HepG2 (cell line): Measurements from ENCODE around the gene GAPDH. TPM values are rescaled to one million over a fixed set of nuclear protein-coding genes. Genes with fewer than 3 reads are reported as not detected.

Experiments
- ELF1 ChIP-seq: sonication (generic); formaldehyde crosslinking; IDR thresholded peaks from 2 replicates; pipeline ENCODE4 v1.4.0; 2020; ENCODE audit warnings: missing genetic modification reagents
- EZH2 ChIP-seq: conservative IDR thresholded peaks from 2 replicates; pipeline ENCODE4 v1.6.1; 2012; ENCODE audit warnings: mild to moderate bottlenecking, low read depth, low read length, moderate library complexity
- GABPA ChIP-seq, 2 experiments: IDR thresholded peaks; 2 replicates each; pipeline ENCODE4 v1.6.1; 2011 to 2016; ENCODE audit warnings: low read depth in 2 of 2, low read length in 1 of 2, missing biosample characterization in 1 of 2, missing genetic modification characterization in 1 of 2
- GABPB1 ChIP-seq: IDR thresholded peaks from 2 replicates; pipeline ENCODE4 v1.6.1; 2016; ENCODE audit warnings: mild to moderate bottlenecking, missing genetic modification reagents, moderate library complexity, missing compliant biosample characterization
- HES4 ChIP-seq: sonication (generic); formaldehyde crosslinking; IDR thresholded peaks from 2 replicates; pipeline ENCODE4 v1.9.0; 2021; ENCODE audit warnings: mild to moderate bottlenecking, missing genetic modification reagents, borderline replicate concordance
- HNRNPH1 ChIP-seq: fragments of 200-400 bp; formaldehyde crosslinking; optimal IDR thresholded peaks from 2 replicates; pipeline ENCODE3; 2017; ENCODE audit warnings: mild to moderate bottlenecking, low read depth, low read length
- HNRNPLL ChIP-seq: fragments of 200-400 bp; formaldehyde crosslinking; IDR thresholded peaks from 2 replicates; pipeline ENCODE4 v1.6.1; 2017; ENCODE audit warnings: mild to moderate bottlenecking, low read depth, low read length; ENCODE audit not compliant: poor library complexity, severe bottlenecking
- KDM5B ChIP-seq: sonication (generic); formaldehyde crosslinking; IDR thresholded peaks from 2 replicates; pipeline ENCODE4 v1.4.0; 2020; ENCODE audit warnings: missing genetic modification reagents, mild to moderate bottlenecking, borderline replicate concordance
- MED13 ChIP-seq: sonication (generic); formaldehyde crosslinking; IDR thresholded peaks from 2 replicates; pipeline ENCODE4 v1.5.0; 2020; ENCODE audit warnings: missing genetic modification reagents
- NR2C2 ChIP-seq: sonication (generic); formaldehyde crosslinking; IDR thresholded peaks from 2 replicates; pipeline ENCODE4 v1.4.0; 2020; ENCODE audit warnings: missing genetic modification reagents, mild to moderate bottlenecking, moderate library complexity, borderline replicate concordance
- PHB2 ChIP-seq: fragments of 450-650 bp; IDR thresholded peaks from 2 replicates; pipeline ENCODE4 v1.6.1; 2018; ENCODE audit not compliant: partially characterized antibody
- SAFB2 ChIP-seq: sonication (generic); formaldehyde crosslinking; IDR thresholded peaks from 2 replicates; pipeline ENCODE4 v1.5.1; 2020; ENCODE audit warnings: missing genetic modification reagents, low read depth, mild to moderate bottlenecking, borderline replicate concordance
- SAP130 ChIP-seq: IDR thresholded peaks from 2 replicates; pipeline ENCODE4 v1.6.1; 2016; ENCODE audit warnings: low read depth
- ZNF317 ChIP-seq: sonication (generic); formaldehyde crosslinking; IDR thresholded peaks from 2 replicates; pipeline ENCODE4 v1.5.0; 2020; ENCODE audit warnings: mild to moderate bottlenecking, missing genetic modification reagents
- ZNF614 ChIP-seq: IDR thresholded peaks from 2 replicates; pipeline ENCODE4 v1.6.1; 2018; ENCODE audit warnings: missing biosample characterization, missing genetic modification reagents, inconsistent platforms, borderline replicate concordance
- ZNF776 ChIP-seq: sonication (generic); formaldehyde crosslinking; IDR thresholded peaks from 2 replicates; pipeline ENCODE4 v1.4.0; 2020; ENCODE audit warnings: mild to moderate bottlenecking, missing genetic modification reagents
- ZNF839 ChIP-seq: sonication (generic); formaldehyde crosslinking; IDR thresholded peaks from 2 replicates; pipeline ENCODE4 v1.4.0; 2020; ENCODE audit warnings: missing genetic modification reagents, mild to moderate bottlenecking, borderline replicate concordance
- ZNF879 ChIP-seq: sonication (generic); formaldehyde crosslinking; IDR thresholded peaks from 2 replicates; pipeline ENCODE4 v1.8.1; 2023; ENCODE audit warnings: missing genetic modification reagents
- ZSCAN30 ChIP-seq: sonication (generic); formaldehyde crosslinking; IDR thresholded peaks from 2 replicates; pipeline ENCODE4 v1.5.0; 2020; ENCODE audit warnings: mild to moderate bottlenecking, missing genetic modification reagents
- polyA plus RNA-seq, 8 experiments: library from polyadenylated mRNA; depleted of rRNA in 3 of 8; stranded (reverse) in 7 of 8; unstranded in 1 of 8; fragments of >200 nt; fragmentation: Illumina TruSeq in 4 of 8; extraction: Trizol in 4 of 8; gene quantifications; 2 replicates each; pipeline versions ENCODE4 v1.2.1 to v1.2.3, GENCODE V29; 2011 to 2016; ENCODE audit warnings: low read depth in 4 of 8, missing spikeins in 1 of 8, mixed read lengths in 1 of 8; ENCODE audit not compliant: insufficient read depth in 1 of 8
- total RNA-seq, 5 experiments: library from RNA; depleted of rRNA; stranded (reverse); fragments of >200 nt; fragmentation: Illumina TruSeq; extraction: Trizol; gene quantifications; 2 replicates each; pipeline ENCODE4 v1.2.3, GENCODE V29; 2016; ENCODE audit warnings: low read depth in 1 of 5
- TF ChIP-seq, protein P1 (sequence below): IDR thresholded peaks from 2 replicates; pipeline ENCODE4 v1.6.1; 2018; ENCODE audit warnings: missing genetic modification reagents, mild to moderate bottlenecking, missing compliant biosample characterization
- TF ChIP-seq, protein P2 (sequence below): sonication (generic); formaldehyde crosslinking; IDR thresholded peaks from 2 replicates; pipeline ENCODE4 v1.4.0; 2020; ENCODE audit warnings: mild to moderate bottlenecking, missing genetic modification reagents
- TF ChIP-seq, protein P3 (sequence below), 2 experiments: sonication (generic) in 1 of 2; formaldehyde crosslinking in 1 of 2; IDR thresholded peaks; 2 replicates each; pipeline versions ENCODE4 v1.4.0 to v1.6.1; 2016 to 2020; ENCODE audit warnings: borderline replicate concordance in 1 of 2, low read depth in 1 of 2, mild to moderate bottlenecking in 1 of 2, missing genetic modification reagents in 1 of 2
- TF ChIP-seq, protein P4 (sequence below): sonication (generic); formaldehyde crosslinking; IDR thresholded peaks from 2 replicates; pipeline ENCODE4 v1.8.0; 2022; ENCODE audit warnings: missing genetic modification reagents, low read depth, mild to moderate bottlenecking, borderline replicate concordance

GAPDH gene
- total and polyA plus RNA-seq, 2 of the 13 experiments (the other 11 are each of a cell fraction or from before 2014, with no cell fraction given), result 3,038 to 12,722 TPM

- TF ChIP-seq, protein P1, sequence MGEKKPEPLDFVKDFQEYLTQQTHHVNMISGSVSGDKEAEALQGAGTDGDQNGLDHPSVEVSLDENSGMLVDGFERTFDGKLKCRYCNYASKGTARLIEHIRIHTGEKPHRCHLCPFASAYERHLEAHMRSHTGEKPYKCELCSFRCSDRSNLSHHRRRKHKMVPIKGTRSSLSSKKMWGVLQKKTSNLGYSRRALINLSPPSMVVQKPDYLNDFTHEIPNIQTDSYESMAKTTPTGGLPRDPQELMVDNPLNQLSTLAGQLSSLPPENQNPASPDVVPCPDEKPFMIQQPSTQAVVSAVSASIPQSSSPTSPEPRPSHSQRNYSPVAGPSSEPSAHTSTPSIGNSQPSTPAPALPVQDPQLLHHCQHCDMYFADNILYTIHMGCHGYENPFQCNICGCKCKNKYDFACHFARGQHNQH, result no peak
- TF ChIP-seq, protein P2, sequence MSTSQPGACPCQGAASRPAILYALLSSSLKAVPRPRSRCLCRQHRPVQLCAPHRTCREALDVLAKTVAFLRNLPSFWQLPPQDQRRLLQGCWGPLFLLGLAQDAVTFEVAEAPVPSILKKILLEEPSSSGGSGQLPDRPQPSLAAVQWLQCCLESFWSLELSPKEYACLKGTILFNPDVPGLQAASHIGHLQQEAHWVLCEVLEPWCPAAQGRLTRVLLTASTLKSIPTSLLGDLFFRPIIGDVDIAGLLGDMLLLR, result no peak
- TF ChIP-seq GABPA (IDR thresholded peaks at IDR 0.05; ENCODE audit: low read depth, low read length) (no peak), GABPA (CRISPR knock-in tag; IDR thresholded peaks at IDR 0.05; ENCODE audit: low read depth) (peak; percentile 89), HNRNPH1 (peak; percentile 69), GABPB1 (peak; percentile 91), HES4 (CRISPR knock-in tag) (peak; percentile 79; the same call in 1 of the 2 replicates), ZNF614 (CRISPR knock-in tag) (no peak), ZNF317 (no peak), MED13 (no peak), NR2C2 (CRISPR knock-in tag) (no peak; the same call in 1 of the 2 replicates), ZNF879 (CRISPR knock-in tag) (no peak), SAP130 (CRISPR knock-in tag) (peak; percentile 78; the same call in 1 of the 2 replicates), PHB2 (no peak), ZSCAN30 (CRISPR knock-in tag) (0 out of 2 replicates have a peak, but pooled peaks have one; percentile 17), ELF1 (CRISPR knock-in tag) (peak; percentile 78), SAFB2 (CRISPR knock-in tag) (0 out of 2 replicates have a peak, but pooled peaks have one; percentile 6), EZH2 (no peak), HNRNPLL (no peak), ZNF776 (no peak; the same call in 1 of the 2 replicates), KDM5B (CRISPR knock-in tag) (no peak), ZNF839 (CRISPR knock-in tag) (no peak)
- TF ChIP-seq, protein P3, sequence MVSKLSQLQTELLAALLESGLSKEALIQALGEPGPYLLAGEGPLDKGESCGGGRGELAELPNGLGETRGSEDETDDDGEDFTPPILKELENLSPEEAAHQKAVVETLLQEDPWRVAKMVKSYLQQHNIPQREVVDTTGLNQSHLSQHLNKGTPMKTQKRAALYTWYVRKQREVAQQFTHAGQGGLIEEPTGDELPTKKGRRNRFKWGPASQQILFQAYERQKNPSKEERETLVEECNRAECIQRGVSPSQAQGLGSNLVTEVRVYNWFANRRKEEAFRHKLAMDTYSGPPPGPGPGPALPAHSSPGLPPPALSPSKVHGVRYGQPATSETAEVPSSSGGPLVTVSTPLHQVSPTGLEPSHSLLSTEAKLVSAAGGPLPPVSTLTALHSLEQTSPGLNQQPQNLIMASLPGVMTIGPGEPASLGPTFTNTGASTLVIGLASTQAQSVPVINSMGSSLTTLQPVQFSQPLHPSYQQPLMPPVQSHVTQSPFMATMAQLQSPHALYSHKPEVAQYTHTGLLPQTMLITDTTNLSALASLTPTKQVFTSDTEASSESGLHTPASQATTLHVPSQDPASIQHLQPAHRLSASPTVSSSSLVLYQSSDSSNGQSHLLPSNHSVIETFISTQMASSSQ (IDR thresholded peaks at IDR 0.05; ENCODE audit: low read depth), result no peak
- TF ChIP-seq, protein P3 (CRISPR knock-in tag; IDR thresholded peaks at IDR 0.05; ENCODE audit: borderline replicate concordance), result 0 out of 2 replicates have a peak, but pooled peaks have one; percentile 11
- TF ChIP-seq, protein P4, sequence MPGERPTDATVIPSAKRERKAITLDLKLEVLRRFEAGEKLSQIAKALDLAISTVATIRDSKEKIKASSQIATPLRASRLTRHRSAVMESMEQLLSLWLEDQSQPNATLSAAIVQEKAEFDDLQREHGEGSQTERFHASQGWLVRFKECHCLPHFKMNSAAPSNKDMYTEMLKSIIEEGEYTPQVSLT (CRISPR knock-in tag), result no peak
These were observed 1.2 kb upstream of the GAPDH start (continued) for GRCh38 chr12:6532927-6533652.
